ENCODE measurements around the gene RXRB.
"Not testable (repeated sequence)": the region's sequence is repeated elsewhere in the genome, so short reads cannot be mapped to it uniquely, and the experiment has no call there.

RXRB gene

GRCh38 chr6:33200219-33201146 lies at the start of gene RXRB, which contains the start of gene SLC39A7:
Gene RXRB, minus strand, starts transcription at chr6:33200665. Its CDS starts 189 bp downstream, at chr6:33200476.
Gene SLC39A7, plus strand, starts transcription at chr6:33200867. Its CDS starts 379 bp downstream, at chr6:33201246.
- peak; percentile 99 for DNase-seq (ENCODE audit: low spot score)

- DNase-seq (ENCODE audit: low spot score): peak; percentile 54
Observed at GRCh38 chr6:33249732-33250630, 49.5 kb upstream of the RXRB start.

GRCh38 chr6:33248932-33249731 lies 48.7 kb upstream of the RXRB start:
- peak; percentile 95 for DNase-seq (ENCODE audit: low spot score)

- DNase-seq (ENCODE audit: low spot score): no peak
Observed at GRCh38 chr6:33248643-33248931, 48.1 kb upstream of the RXRB start.

- peak; percentile 87 for DNase-seq (ENCODE audit: low spot score)
Observed at GRCh38 chr6:33247977-33248642, 47.6 kb upstream of the RXRB start.

- no peak for DNase-seq (ENCODE audit: low spot score)
Observed at GRCh38 chr6:33243476-33243875, 43.0 kb upstream of the RXRB start.

- DNase-seq (ENCODE audit: low spot score): no peak
Observed at GRCh38 chr6:33241968-33242367, 41.5 kb upstream of the RXRB start.

GRCh38 chr6:33237741-33238140 lies 37.3 kb upstream of the RXRB start:
- DNase-seq (ENCODE audit: low spot score): no peak

- DNase-seq (ENCODE audit: low spot score): no peak
Observed at GRCh38 chr6:33236852-33237251, 36.4 kb upstream of the RXRB start.

GRCh38 chr6:33236328-33236727 lies 35.9 kb upstream of the RXRB start:
- no peak for DNase-seq (ENCODE audit: low spot score)

GRCh38 chr6:33235221-33235634 lies 34.8 kb upstream of the RXRB start:
- DNase-seq (ENCODE audit: low spot score): no peak

GRCh38 chr6:33226503-33227120 lies 26.1 kb upstream of the RXRB start:
- not testable (repeated sequence) for DNase-seq (ENCODE audit: low spot score)

- no peak for DNase-seq (ENCODE audit: low spot score)
Observed at GRCh38 chr6:33217681-33218080, 17.2 kb upstream of the RXRB start.

GRCh38 chr6:33217246-33217645 lies 16.8 kb upstream of the RXRB start:
- DNase-seq (ENCODE audit: low spot score): no peak

GRCh38 chr6:33216117-33216649 lies 15.7 kb upstream of the RXRB start:
- no peak for DNase-seq (ENCODE audit: low spot score)

- no peak for DNase-seq (ENCODE audit: low spot score)
Observed at GRCh38 chr6:33215271-33216116, 15.0 kb upstream of the RXRB start.

- DNase-seq (ENCODE audit: low spot score): no peak
Observed at GRCh38 chr6:33213989-33214335, 13.5 kb upstream of the RXRB start.

GRCh38 chr6:33213166-33213988 lies 12.9 kb upstream of the RXRB start:
- peak; percentile 67 for DNase-seq (ENCODE audit: low spot score)

GRCh38 chr6:33212857-33213165 lies 12.3 kb upstream of the RXRB start:
- no peak for DNase-seq (ENCODE audit: low spot score)

Measured in GM03348 (cell line).